Neutrophil (primary cell): ENCODE results near the gene VSTM2B.

Source experiments
- H3K27ac ChIP-seq: fragments of 200-600 bp; sonication (generic); 2 replicates; pipeline ENCODE4 v1.5.1; 2016; ENCODE audit warnings: mild to moderate bottlenecking, moderate library complexity
- H3K27me3 ChIP-seq: fragments of 200-600 bp; sonication (generic); 2 replicates; pipeline ENCODE4 v1.6.0; 2016; ENCODE audit warnings: mild to moderate bottlenecking
- H3K36me3 ChIP-seq: fragments of 200-600 bp; sonication (generic); 2 replicates; pipeline ENCODE4 v1.5.1; 2017
- H3K4me1 ChIP-seq, 2 experiments: fragments of 200-600 bp in 1 of 2; sonication (generic) in 1 of 2; 1 replicate in 1 of 2; 2 replicates in 1 of 2; pipeline versions ENCODE4 v1.5.1 to v1.6.1; 2013 to 2016; ENCODE audit warnings: low read depth in 1 of 2, low read length in 1 of 2, mild to moderate bottlenecking in 1 of 2, moderate library complexity in 1 of 2; ENCODE audit not compliant: control insufficient read depth in 1 of 2, insufficient read depth in 1 of 2
- H3K4me3 ChIP-seq, 2 experiments: fragments of 200-600 bp in 1 of 2; sonication (generic) in 1 of 2; 1 replicate in 1 of 2; 2 replicates in 1 of 2; pipeline ENCODE4 v1.5.1; 2013 to 2016; ENCODE audit warnings: low read depth in 1 of 2, low read length in 1 of 2, mild to moderate bottlenecking in 1 of 2, moderate library complexity in 1 of 2
- H3K9me3 ChIP-seq: fragments of 200-600 bp; sonication (generic); 2 replicates; pipeline ENCODE4 v1.5.1; 2016
- CTCF ChIP-seq: fragments of 200-600 bp; sonication (generic); IDR thresholded peaks from 2 replicates; pipeline ENCODE4 v1.5.1; 2016; ENCODE audit warnings: antibody characterized with exemption

Gene VSTM2B

GRCh38 chr19:29538651-29539050 lies 12.9 kb downstream of the VSTM2B start:
- H3K4me3 ChIP-seq, result no peak overlapping the region
- no peak overlapping the region for H3K27ac ChIP-seq
- H3K36me3 ChIP-seq, result no peaks in the 10 kb centered on the region
- no peaks in the 10 kb centered on the region for H3K4me1 ChIP-seq
- H3K9me3 ChIP-seq, result no peaks in the 10 kb centered on the region
- TF ChIP-seq CTCF, result no peak
- peaks cover 31% of the 10 kb centered on the region for H3K27me3 ChIP-seq

- H3K27me3 ChIP-seq, result peaks cover 26% of the 10 kb centered on the region
- H3K4me3 ChIP-seq, result no peak overlapping the region
- no peaks in the 10 kb centered on the region for H3K9me3 ChIP-seq
- TF ChIP-seq CTCF, result no peak
- no peaks in the 10 kb centered on the region for H3K36me3 ChIP-seq
- H3K27ac ChIP-seq, result no peak overlapping the region
- no peaks in the 10 kb centered on the region for H3K4me1 ChIP-seq
These were observed 13.3 kb downstream of the VSTM2B start for GRCh38 chr19:29539131-29539530.

GRCh38 chr19:29539670-29540069 lies 13.9 kb downstream of the VSTM2B start:
- Histone ChIP-seq H3K36me3 (no peaks in the 10 kb centered on the region), H3K27ac (no peak overlapping the region), H3K4me3 (no peak overlapping the region), H3K9me3 (no peaks in the 10 kb centered on the region), H3K4me1 (no peaks in the 10 kb centered on the region), H3K27me3 (peaks cover 23% of the 10 kb centered on the region)
- TF ChIP-seq CTCF, result no peak

DNA sequence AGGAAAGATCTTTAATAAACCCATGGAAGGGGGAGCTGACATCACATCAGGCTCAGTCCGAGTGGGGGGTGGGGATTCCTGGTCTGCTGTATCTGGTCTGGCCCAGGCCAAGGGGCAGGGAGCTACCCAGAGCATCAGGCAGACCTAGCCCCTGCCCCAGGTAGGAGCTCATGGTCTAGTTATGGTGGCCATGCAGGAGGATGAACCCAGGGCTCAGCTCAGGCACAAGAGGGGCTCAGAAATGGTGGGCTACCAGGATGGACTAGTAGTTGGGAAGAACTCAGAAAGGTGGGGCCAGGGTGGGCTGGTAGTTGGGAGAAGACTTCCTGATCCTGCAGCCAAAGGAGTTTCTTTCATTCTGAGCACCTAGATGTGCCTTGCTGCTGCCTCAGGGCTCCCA lies 14.3 kb downstream of the VSTM2B start:
- no peak overlapping the region for H3K4me3 ChIP-seq
- H3K36me3 ChIP-seq, result no peaks in the 10 kb centered on the region
- H3K27ac ChIP-seq, result no peak overlapping the region
- peaks cover 19% of the 10 kb centered on the region for H3K27me3 ChIP-seq
- no peaks in the 10 kb centered on the region for H3K9me3 ChIP-seq
- TF ChIP-seq CTCF, result no peak
- no peaks in the 10 kb centered on the region for H3K4me1 ChIP-seq

GRCh38 chr19:29541473-29542253 lies 15.9 kb downstream of the VSTM2B start:
- no peaks in the 10 kb centered on the region for H3K9me3 ChIP-seq
- peaks cover 12% of the 10 kb centered on the region for H3K27me3 ChIP-seq
- H3K36me3 ChIP-seq, result no peaks in the 10 kb centered on the region
- no peaks in the 10 kb centered on the region for H3K4me1 ChIP-seq
- no peak overlapping the region for H3K27ac ChIP-seq
- TF ChIP-seq CTCF, result no peak
- H3K4me3 ChIP-seq, result no peak overlapping the region
